ENCODE measurements around the gene ARHGAP24.

The ARHGAP24 gene

GRCh38 chr4:85776096-85776495, 301.1 kb downstream of the ARHGAP24 start:
- Histone ChIP-seq H3K27me3 (ENCODE audit: insufficient read depth, low read length) (no peaks in the 10 kb centered on the region), H3K4me3 (ENCODE audit: low read depth, low read length) (peak overlapping the region; percentile 47; the same call in 1 of the 2 replicates), H2AFZ (ENCODE audit: low read length, unreplicated experiment) (no peak overlapping the region), H3K27ac (ENCODE audit: low read depth, low read length) (peak overlapping the region; percentile 92), H3K36me3 (ENCODE audit: insufficient read depth, low read length) (no peaks in the 10 kb centered on the region), H3K4me1 (ENCODE audit: control insufficient read depth, insufficient read depth, low read length, unreplicated experiment) (peaks cover 33% of the 10 kb centered on the region), H3K79me2 (ENCODE audit: control insufficient read depth, insufficient read depth, low read length, unreplicated experiment) (peaks cover 21% of the 10 kb centered on the region)

GRCh38 chr4:85776579-85776978, 301.6 kb downstream of the ARHGAP24 start:
- Histone ChIP-seq H2AFZ (ENCODE audit: low read length, unreplicated experiment) (no peak overlapping the region), H3K4me3 (ENCODE audit: low read depth, low read length) (peak overlapping the region; percentile 47), H3K79me2 (ENCODE audit: control insufficient read depth, insufficient read depth, low read length, unreplicated experiment) (peaks cover 26% of the 10 kb centered on the region), H3K27ac (ENCODE audit: low read depth, low read length) (peak overlapping the region; percentile 92), H3K27me3 (ENCODE audit: insufficient read depth, low read length) (no peaks in the 10 kb centered on the region), H3K4me1 (ENCODE audit: control insufficient read depth, insufficient read depth, low read length, unreplicated experiment) (peaks cover 37% of the 10 kb centered on the region), H3K36me3 (ENCODE audit: insufficient read depth, low read length) (no peaks in the 10 kb centered on the region)

- peak overlapping the region; percentile 92 for H3K27ac ChIP-seq (ENCODE audit: low read depth, low read length)
- peaks cover 52% of the 10 kb centered on the region for H3K4me1 ChIP-seq (ENCODE audit: control insufficient read depth, insufficient read depth, low read length, unreplicated experiment)
- no peaks in the 10 kb centered on the region for H3K27me3 ChIP-seq (ENCODE audit: insufficient read depth, low read length)
- H2AFZ ChIP-seq (ENCODE audit: low read length, unreplicated experiment): no peak overlapping the region
- H3K4me3 ChIP-seq (ENCODE audit: low read depth, low read length): peak overlapping the region; percentile 78
- H3K79me2 ChIP-seq (ENCODE audit: control insufficient read depth, insufficient read depth, low read length, unreplicated experiment): peaks cover 41% of the 10 kb centered on the region
- H3K36me3 ChIP-seq (ENCODE audit: insufficient read depth, low read length): no peaks in the 10 kb centered on the region
These were observed 303.1 kb downstream of the ARHGAP24 start for GRCh38 chr4:85777908-85778631.

- peak overlapping the region; percentile 92 for H3K27ac ChIP-seq (ENCODE audit: low read depth, low read length)
These were observed 303.7 kb downstream of the ARHGAP24 start for GRCh38 chr4:85778632-85779131.

GRCh38 chr4:85779165-85779564, 304.2 kb downstream of the ARHGAP24 start:
- H3K4me1 ChIP-seq (ENCODE audit: control insufficient read depth, insufficient read depth, low read length, unreplicated experiment): peaks cover 61% of the 10 kb centered on the region
- H3K36me3 ChIP-seq (ENCODE audit: insufficient read depth, low read length): no peaks in the 10 kb centered on the region
- H3K4me3 ChIP-seq (ENCODE audit: low read depth, low read length): peak overlapping the region; percentile 78
- no peaks in the 10 kb centered on the region for H3K27me3 ChIP-seq (ENCODE audit: insufficient read depth, low read length)
- H3K27ac ChIP-seq (ENCODE audit: low read depth, low read length): peak overlapping the region; percentile 92
- peaks cover 50% of the 10 kb centered on the region for H3K79me2 ChIP-seq (ENCODE audit: control insufficient read depth, insufficient read depth, low read length, unreplicated experiment)
- H2AFZ ChIP-seq (ENCODE audit: low read length, unreplicated experiment): no peak overlapping the region

More at GRCh38 chr4:85778632-85779131, 303.7 kb downstream of the ARHGAP24 start:
- Histone ChIP-seq H3K27me3 (ENCODE audit: insufficient read depth, low read length) (no peaks in the 10 kb centered on the region), H3K79me2 (ENCODE audit: control insufficient read depth, insufficient read depth, low read length, unreplicated experiment) (peaks cover 45% of the 10 kb centered on the region), H3K4me3 (ENCODE audit: low read depth, low read length) (peak overlapping the region; percentile 78), H2AFZ (ENCODE audit: low read length, unreplicated experiment) (no peak overlapping the region), H3K36me3 (ENCODE audit: insufficient read depth, low read length) (no peaks in the 10 kb centered on the region), H3K4me1 (ENCODE audit: control insufficient read depth, insufficient read depth, low read length, unreplicated experiment) (peaks cover 56% of the 10 kb centered on the region)

- Histone ChIP-seq H3K36me3 (ENCODE audit: insufficient read depth, low read length) (no peaks in the 10 kb centered on the region), H3K79me2 (ENCODE audit: control insufficient read depth, insufficient read depth, low read length, unreplicated experiment) (peaks cover 64% of the 10 kb centered on the region), H3K4me3 (ENCODE audit: low read depth, low read length) (peak overlapping the region; percentile 50), H3K27me3 (ENCODE audit: insufficient read depth, low read length) (no peaks in the 10 kb centered on the region), H3K27ac (ENCODE audit: low read depth, low read length) (peak overlapping the region; percentile 100), H3K4me1 (ENCODE audit: control insufficient read depth, insufficient read depth, low read length, unreplicated experiment) (peaks cover 76% of the 10 kb centered on the region), H2AFZ (ENCODE audit: low read length, unreplicated experiment) (no peak overlapping the region)
These were observed 305.7 kb downstream of the ARHGAP24 start for GRCh38 chr4:85780664-85781063.

GRCh38 chr4:85783483-85783882, 308.5 kb downstream of the ARHGAP24 start:
- Histone ChIP-seq H2AFZ (ENCODE audit: low read length, unreplicated experiment) (no peak overlapping the region), H3K27me3 (ENCODE audit: insufficient read depth, low read length) (no peaks in the 10 kb centered on the region), H3K27ac (ENCODE audit: low read depth, low read length) (peak overlapping the region; percentile 100), H3K4me1 (ENCODE audit: control insufficient read depth, insufficient read depth, low read length, unreplicated experiment) (peaks cover 80% of the 10 kb centered on the region), H3K4me3 (ENCODE audit: low read depth, low read length) (peak overlapping the region; percentile 51), H3K36me3 (ENCODE audit: insufficient read depth, low read length) (no peaks in the 10 kb centered on the region), H3K79me2 (ENCODE audit: control insufficient read depth, insufficient read depth, low read length, unreplicated experiment) (peaks cover 89% of the 10 kb centered on the region)

- Histone ChIP-seq H3K27me3 (ENCODE audit: insufficient read depth, low read length) (no peaks in the 10 kb centered on the region), H2AFZ (ENCODE audit: low read length, unreplicated experiment) (no peak overlapping the region), H3K4me1 (ENCODE audit: control insufficient read depth, insufficient read depth, low read length, unreplicated experiment) (peaks cover 84% of the 10 kb centered on the region), H3K4me3 (ENCODE audit: low read depth, low read length) (peak overlapping the region; percentile 44), H3K36me3 (ENCODE audit: insufficient read depth, low read length) (no peaks in the 10 kb centered on the region), H3K27ac (ENCODE audit: low read depth, low read length) (peak overlapping the region; percentile 100), H3K79me2 (ENCODE audit: control insufficient read depth, insufficient read depth, low read length, unreplicated experiment) (peaks cover 90% of the 10 kb centered on the region)
These were observed 308.9 kb downstream of the ARHGAP24 start for GRCh38 chr4:85783900-85784299.

- Histone ChIP-seq H3K27me3 (ENCODE audit: insufficient read depth, low read length) (no peaks in the 10 kb centered on the region), H3K79me2 (ENCODE audit: control insufficient read depth, insufficient read depth, low read length, unreplicated experiment) (peaks cover 90% of the 10 kb centered on the region), H2AFZ (ENCODE audit: low read length, unreplicated experiment) (no peak overlapping the region), H3K36me3 (ENCODE audit: insufficient read depth, low read length) (no peaks in the 10 kb centered on the region), H3K4me1 (ENCODE audit: control insufficient read depth, insufficient read depth, low read length, unreplicated experiment) (peaks cover 89% of the 10 kb centered on the region), H3K27ac (ENCODE audit: low read depth, low read length) (peak overlapping the region; percentile 100), H3K4me3 (ENCODE audit: low read depth, low read length) (peak overlapping the region; percentile 44)
These were observed 309.4 kb downstream of the ARHGAP24 start for GRCh38 chr4:85784348-85784747.

- H2AFZ ChIP-seq (ENCODE audit: low read length, unreplicated experiment): no peak overlapping the region
- peaks cover 95% of the 10 kb centered on the region for H3K4me1 ChIP-seq (ENCODE audit: control insufficient read depth, insufficient read depth, low read length, unreplicated experiment)
- H3K27me3 ChIP-seq (ENCODE audit: insufficient read depth, low read length): no peaks in the 10 kb centered on the region
- no peaks in the 10 kb centered on the region for H3K36me3 ChIP-seq (ENCODE audit: insufficient read depth, low read length)
- H3K27ac ChIP-seq (ENCODE audit: low read depth, low read length): peak overlapping the region; percentile 100
- H3K4me3 ChIP-seq (ENCODE audit: low read depth, low read length): no peak overlapping the region
- peaks cover 91% of the 10 kb centered on the region for H3K79me2 ChIP-seq (ENCODE audit: control insufficient read depth, insufficient read depth, low read length, unreplicated experiment)
These were observed 310.0 kb downstream of the ARHGAP24 start for GRCh38 chr4:85784947-85785346.

GRCh38 chr4:85787133-85787532, 312.2 kb downstream of the ARHGAP24 start:
- no peak overlapping the region for H2AFZ ChIP-seq (ENCODE audit: low read length, unreplicated experiment)
- H3K27ac ChIP-seq (ENCODE audit: low read depth, low read length): peak overlapping the region; percentile 100
- no peaks in the 10 kb centered on the region for H3K27me3 ChIP-seq (ENCODE audit: insufficient read depth, low read length)
- peaks cover 6% of the 10 kb centered on the region; the same call in 1 of the 2 replicates for H3K36me3 ChIP-seq (ENCODE audit: insufficient read depth, low read length)
- peak overlapping the region; percentile 40; the same call in 1 of the 2 replicates for H3K4me3 ChIP-seq (ENCODE audit: low read depth, low read length)
- H3K4me1 ChIP-seq (ENCODE audit: control insufficient read depth, insufficient read depth, low read length, unreplicated experiment): peaks cover 98% of the 10 kb centered on the region
- peaks cover 93% of the 10 kb centered on the region for H3K79me2 ChIP-seq (ENCODE audit: control insufficient read depth, insufficient read depth, low read length, unreplicated experiment)

Measured in ACC112 (cell line).